SK-N-SH (cell line): Measurements from ENCODE around the gene TGFB2. TPM values are rescaled to one million over a fixed set of nuclear protein-coding genes. Genes with fewer than 3 reads are reported as not detected.

Source experiments
- CTCF ChIA-PET: fragments of 300-600, 350-600 bp; formaldehyde crosslinking; extraction: SDS; loops from one replicate; lab custom pipeline; 2021; lab: Yijun Ruan, JAX
- POLR2A ChIA-PET: fragments of 350-600 bp; sonication (Branson Sonifier 250); formaldehyde crosslinking; extraction: SDS; loops from one replicate; lab custom pipeline; 2020; ENCODE audit warnings: antibody characterized with exemption, inconsistent platforms; lab: Yijun Ruan, JAX
- DNase-seq: peaks from one replicate; pipeline ENCODE4 v3.0.0; 2012
- H2AFZ ChIP-seq: fragments of 200-600 bp; sonication (generic); 2 replicates; pipeline ENCODE4 v1.8.1; 2016; ENCODE audit warnings: antibody characterized with exemption, mild to moderate bottlenecking, low read depth
- H3F3A ChIP-seq: fragments of 200-600 bp; sonication (generic); replicated peaks from 2 replicates; pipeline ENCODE3; 2016; ENCODE audit warnings: antibody characterized with exemption, mild to moderate bottlenecking; ENCODE audit not compliant: insufficient read depth
- H3K27ac ChIP-seq, 2 experiments: fragments of 200-500 bp in 1 of 2; fragments of 200-600 bp in 1 of 2; sonication (Bioruptor generic) in 1 of 2; sonication (generic), shearing (Covaris generic) in 1 of 2; 2 replicates each; pipeline versions ENCODE4 v1.5.1 to v1.6.1; 2014 to 2016; ENCODE audit warnings: low read depth in 2 of 2, inconsistent platforms in 1 of 2, low read length in 1 of 2, mild to moderate bottlenecking in 1 of 2, mixed read lengths in 1 of 2
- H3K27me3 ChIP-seq: fragments of 200-600 bp; sonication (generic), shearing (Covaris generic); 2 replicates; pipeline ENCODE4 v1.6.1; 2016; ENCODE audit warnings: mixed run types; ENCODE audit not compliant: insufficient read depth
- H3K36me3 ChIP-seq, 2 experiments: fragments of 200-500 bp in 1 of 2; fragments of 200-600 bp in 1 of 2; sonication (Bioruptor generic) in 1 of 2; sonication (generic) in 1 of 2; replicated peaks in 1 of 2; 2 replicates each; pipeline versions ENCODE3 to v1.5.1; 2014 to 2016; ENCODE audit warnings: low read length in 1 of 2, mild to moderate bottlenecking in 1 of 2; ENCODE audit not compliant: insufficient read depth in 2 of 2, control insufficient read depth in 1 of 2
- H3K4me1 ChIP-seq, 2 experiments: fragments of 200-500 bp in 1 of 2; fragments of 200-600 bp in 1 of 2; sonication (Bioruptor generic) in 1 of 2; sonication (generic), shearing (Covaris generic) in 1 of 2; 2 replicates each; pipeline versions ENCODE4 v1.5.1 to v1.6.1; 2014 to 2016; ENCODE audit warnings: low read depth in 1 of 2, low read length in 1 of 2, mixed run types in 1 of 2; ENCODE audit not compliant: insufficient read depth in 2 of 2, control insufficient read depth in 1 of 2
- H3K4me2 ChIP-seq: fragments of 200-600 bp; sonication (generic), shearing (Covaris generic); 2 replicates; pipeline ENCODE4 v1.6.1; 2017; ENCODE audit warnings: mixed run types
- H3K4me3 ChIP-seq, 2 experiments: fragments of 200-500 bp in 1 of 2; fragments of 200-600 bp in 1 of 2; sonication (Bioruptor generic) in 1 of 2; sonication (generic), shearing (Covaris generic) in 1 of 2; 2 replicates each; pipeline versions ENCODE4 v1.5.1 to v1.8.1; 2014 to 2016; ENCODE audit warnings: low read depth in 2 of 2, inconsistent platforms in 1 of 2, low read length in 1 of 2, mild to moderate bottlenecking in 1 of 2, mixed read lengths in 1 of 2, moderate library complexity in 1 of 2
- H3K79me2 ChIP-seq: fragments of 200-600 bp; sonication (generic); 2 replicates; pipeline ENCODE4 v1.8.1; 2017; ENCODE audit warnings: mild to moderate bottlenecking; ENCODE audit not compliant: insufficient read depth
- H3K9ac ChIP-seq: fragments of 200-600 bp; sonication (generic); 2 replicates; pipeline ENCODE4 v1.6.1; 2017; ENCODE audit warnings: mixed run types
- H3K9me2 ChIP-seq: fragments of 200-600 bp; sonication (generic); 2 replicates; pipeline ENCODE4 v1.6.1; 2017; ENCODE audit warnings: mixed run types
- H3K9me3 ChIP-seq: fragments of 200-600 bp; sonication (generic); 2 replicates; pipeline ENCODE4 v1.6.1; 2017; ENCODE audit warnings: mixed run types, mild to moderate bottlenecking, moderate library complexity
- H4K20me1 ChIP-seq: fragments of 200-600 bp; sonication (generic); 2 replicates; pipeline ENCODE4 v1.6.1; 2017; ENCODE audit warnings: mild to moderate bottlenecking, mixed run types; ENCODE audit not compliant: insufficient read depth
- EP300 ChIP-seq, 2 experiments: IDR thresholded peaks; 2 replicates each; pipeline versions ENCODE4 v1.4.0 to v1.6.1; 2012; ENCODE audit warnings: borderline replicate concordance in 1 of 2, low read depth in 1 of 2, low read length in 1 of 2
- FOXJ3 ChIP-seq: sonication (generic); formaldehyde crosslinking; IDR thresholded peaks from 2 replicates; pipeline ENCODE4 v1.5.1; 2020; ENCODE audit warnings: mild to moderate bottlenecking, missing genetic modification reagents
- FOXM1 ChIP-seq: IDR thresholded peaks from 2 replicates; pipeline ENCODE4 v1.4.0; 2012; ENCODE audit warnings: low read depth, mild to moderate bottlenecking
- GABPA ChIP-seq: IDR thresholded peaks from 2 replicates; pipeline ENCODE4 v1.4.0; 2012; ENCODE audit warnings: low read depth, mild to moderate bottlenecking
- GATA2 ChIP-seq: sonication (generic); formaldehyde crosslinking; IDR thresholded peaks from 2 replicates; pipeline ENCODE4 v1.5.0; 2020; ENCODE audit warnings: mild to moderate bottlenecking, missing genetic modification reagents
- JUND ChIP-seq: IDR thresholded peaks from 2 replicates; pipeline ENCODE4 v1.4.0; 2012
- MEF2A ChIP-seq: IDR thresholded peaks from 2 replicates; pipeline ENCODE4 v1.4.0; 2012; ENCODE audit warnings: low read depth, borderline replicate concordance
- NFIC ChIP-seq: IDR thresholded peaks from 2 replicates; pipeline ENCODE4 v1.4.0; 2012; ENCODE audit warnings: borderline replicate concordance
- POLR2AphosphoS5 ChIP-seq: IDR thresholded peaks from 2 replicates; pipeline ENCODE4 v1.6.1; 2012; ENCODE audit warnings: low read depth, low read length
- RFX5 ChIP-seq: IDR thresholded peaks from 2 replicates; pipeline ENCODE4 v1.6.1; 2012; ENCODE audit warnings: mild to moderate bottlenecking, improper control_type of control experiment, low read length
- SIN3A ChIP-seq: IDR thresholded peaks from 2 replicates; pipeline ENCODE4 v1.6.1; 2012; ENCODE audit warnings: low read depth, mild to moderate bottlenecking, low read length, moderate library complexity, borderline replicate concordance
- SMC3 ChIP-seq: IDR thresholded peaks from 2 replicates; pipeline ENCODE4 v1.6.1; 2012; ENCODE audit warnings: low read depth, low read length, improper control_type of control experiment
- TAF1 ChIP-seq: IDR thresholded peaks from 2 replicates; pipeline ENCODE4 v1.6.1; 2012; ENCODE audit warnings: low read depth, mild to moderate bottlenecking, low read length, moderate library complexity, borderline replicate concordance
- TEAD4 ChIP-seq: IDR thresholded peaks from 2 replicates; pipeline ENCODE4 v1.4.0; 2012; ENCODE audit warnings: mild to moderate bottlenecking, borderline replicate concordance; ENCODE audit not compliant: insufficient read depth
- YY1 ChIP-seq: IDR thresholded peaks from 2 replicates; pipeline ENCODE4 v1.4.0; 2012; ENCODE audit warnings: low read depth, mild to moderate bottlenecking
- WGBS: methylation state at CpG from one replicate; pipeline ENCODE4 v1.1.6; 2017; ENCODE audit warnings: low lambda C conversion rate; 5-methylcytosine and 5-hydroxymethylcytosine counted together
- polyA plus RNA-seq, 3 experiments: library from polyadenylated mRNA; depleted of rRNA; stranded (reverse); fragments of >200 nt; gene quantifications; 2 replicates each; pipeline ENCODE4 v1.2.3, GENCODE V29; 2012
- TF ChIP-seq, protein P1 (sequence below): IDR thresholded peaks from 2 replicates; pipeline ENCODE4; 2012
- TF ChIP-seq, protein P2 (sequence below): fragments of 150-350 bp; IDR thresholded peaks from 2 replicates; pipeline ENCODE4 v1.6.1; 2017; ENCODE audit warnings: antibody characterized with exemption, low read length, low read depth, borderline replicate concordance
- TF ChIP-seq, protein P3 (sequence below): IDR thresholded peaks from 2 replicates; pipeline ENCODE4 v1.6.1; 2012; ENCODE audit warnings: mild to moderate bottlenecking, low read depth, low read length, moderate library complexity
- TF ChIP-seq, protein P4 (sequence below): IDR thresholded peaks from 2 replicates; pipeline ENCODE4 v1.4.0; 2012; ENCODE audit warnings: low read depth, borderline replicate concordance
- TF ChIP-seq, protein P5 (sequence below): IDR thresholded peaks from 2 replicates; pipeline ENCODE4 v1.4.0; 2012; ENCODE audit warnings: low read depth
- TF ChIP-seq, protein P6 (sequence below): IDR thresholded peaks from 2 replicates; pipeline ENCODE4 v1.4.0; 2012; ENCODE audit warnings: low read depth, borderline replicate concordance

TGFB2 gene
- polyA plus RNA-seq, 1 of the 3 experiments (the other 2 are of a cell fraction) = 2.4 TPM

DNA sequence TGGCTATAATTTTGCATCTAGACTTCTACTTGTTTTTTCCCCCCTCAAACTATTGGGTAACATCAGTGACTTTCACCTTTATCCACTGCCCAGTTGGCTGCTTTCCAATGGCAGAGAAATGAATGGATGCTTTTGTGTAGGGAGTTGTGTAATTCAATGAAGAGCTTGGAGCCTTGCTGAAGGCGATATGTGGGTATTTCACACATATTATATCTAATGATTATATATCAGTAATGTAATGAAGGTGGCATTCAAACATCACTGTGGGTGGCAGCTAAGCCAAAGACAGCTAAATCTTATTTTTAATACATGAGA, 81.2 kb downstream of the TGFB2 start:
- no peaks in the 10 kb centered on the region for H3K27me3 ChIP-seq
- no peaks in the 10 kb centered on the region for H3K9me3 ChIP-seq
- ChIA-PET CTCF (no interaction called here), POLR2A (no interaction called here)
- DNase-seq = no peak
- H3K4me2 ChIP-seq = no peak overlapping the region
- H3K9me2 ChIP-seq = no peaks in the 10 kb centered on the region
- H4K20me1 ChIP-seq = no peaks in the 10 kb centered on the region
- no peaks in the 10 kb centered on the region for H3K36me3 ChIP-seq
- peaks cover 7% of the 10 kb centered on the region for H3F3A ChIP-seq
- H3K4me1 ChIP-seq = peaks cover 0 to 5% of the 10 kb centered on the region in 2 experiments; a peak in 2 of 4 replicates
- no peak overlapping the region for H2AFZ ChIP-seq
- TF ChIP-seq POLR2AphosphoS5 (no peak), NFIC (peak; percentile 40)
- WGBS = 63% methylated on average over 1 of the region's 1 CpG
- H3K27ac ChIP-seq = no peak overlapping the region
- H3K79me2 ChIP-seq = no peaks in the 10 kb centered on the region
- H3K9ac ChIP-seq = no peak overlapping the region
- no peak overlapping the region for H3K4me3 ChIP-seq

DNA sequence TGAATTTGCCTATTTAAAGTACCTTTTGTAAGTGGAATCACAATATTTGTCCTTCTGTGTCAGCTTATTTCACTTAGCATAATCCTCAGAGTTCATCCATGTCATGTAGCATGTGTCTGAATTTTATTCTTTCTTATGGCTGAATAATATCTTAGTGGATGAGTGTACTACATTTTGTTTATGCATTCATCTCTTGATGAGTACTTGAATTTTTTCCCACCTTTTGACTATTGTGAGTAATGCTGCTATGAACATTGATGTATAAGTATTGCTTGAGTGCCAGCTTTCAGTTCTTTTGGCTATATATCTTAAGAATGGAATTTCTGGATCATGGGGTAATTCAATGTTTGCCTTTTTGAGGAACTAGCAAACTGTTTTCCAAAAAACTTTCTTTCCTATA, 84.2 kb downstream of the TGFB2 start:
- Histone ChIP-seq H3K9me2 (no peaks in the 10 kb centered on the region), H3K27me3 (no peaks in the 10 kb centered on the region), H2AFZ (no peak overlapping the region), H4K20me1 (no peaks in the 10 kb centered on the region), H3F3A (peaks cover 7% of the 10 kb centered on the region), H3K9ac (no peak overlapping the region), H3K9me3 (no peaks in the 10 kb centered on the region), H3K4me3 (no peak overlapping the region), H3K27ac (no peak overlapping the region), H3K4me2 (no peak overlapping the region), H3K36me3 (peaks cover 0 to 1% of the 10 kb centered on the region in 2 experiments), H3K79me2 (no peaks in the 10 kb centered on the region), H3K4me1 (peaks cover 0 to 12% of the 10 kb centered on the region in 2 experiments; a peak in 2 of 4 replicates)
- no peak for DNase-seq
- POLR2A ChIA-PET = no interaction called here
- TF ChIP-seq TAF1 = no peak
- TF ChIP-seq, protein P1, sequence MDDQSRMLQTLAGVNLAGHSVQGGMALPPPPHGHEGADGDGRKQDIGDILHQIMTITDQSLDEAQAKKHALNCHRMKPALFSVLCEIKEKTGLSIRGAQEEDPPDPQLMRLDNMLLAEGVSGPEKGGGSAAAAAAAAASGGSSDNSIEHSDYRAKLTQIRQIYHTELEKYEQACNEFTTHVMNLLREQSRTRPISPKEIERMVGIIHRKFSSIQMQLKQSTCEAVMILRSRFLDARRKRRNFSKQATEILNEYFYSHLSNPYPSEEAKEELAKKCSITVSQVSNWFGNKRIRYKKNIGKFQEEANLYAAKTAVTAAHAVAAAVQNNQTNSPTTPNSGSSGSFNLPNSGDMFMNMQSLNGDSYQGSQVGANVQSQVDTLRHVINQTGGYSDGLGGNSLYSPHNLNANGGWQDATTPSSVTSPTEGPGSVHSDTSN = no peak
- TF ChIP-seq YY1 = no peak
- TF ChIP-seq, protein P2, sequence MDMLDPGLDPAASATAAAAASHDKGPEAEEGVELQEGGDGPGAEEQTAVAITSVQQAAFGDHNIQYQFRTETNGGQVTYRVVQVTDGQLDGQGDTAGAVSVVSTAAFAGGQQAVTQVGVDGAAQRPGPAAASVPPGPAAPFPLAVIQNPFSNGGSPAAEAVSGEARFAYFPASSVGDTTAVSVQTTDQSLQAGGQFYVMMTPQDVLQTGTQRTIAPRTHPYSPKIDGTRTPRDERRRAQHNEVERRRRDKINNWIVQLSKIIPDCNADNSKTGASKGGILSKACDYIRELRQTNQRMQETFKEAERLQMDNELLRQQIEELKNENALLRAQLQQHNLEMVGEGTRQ = no peak
- no peak for TF ChIP-seq SMC3
- TF ChIP-seq MEF2A = no peak
- TF ChIP-seq, protein P3, sequence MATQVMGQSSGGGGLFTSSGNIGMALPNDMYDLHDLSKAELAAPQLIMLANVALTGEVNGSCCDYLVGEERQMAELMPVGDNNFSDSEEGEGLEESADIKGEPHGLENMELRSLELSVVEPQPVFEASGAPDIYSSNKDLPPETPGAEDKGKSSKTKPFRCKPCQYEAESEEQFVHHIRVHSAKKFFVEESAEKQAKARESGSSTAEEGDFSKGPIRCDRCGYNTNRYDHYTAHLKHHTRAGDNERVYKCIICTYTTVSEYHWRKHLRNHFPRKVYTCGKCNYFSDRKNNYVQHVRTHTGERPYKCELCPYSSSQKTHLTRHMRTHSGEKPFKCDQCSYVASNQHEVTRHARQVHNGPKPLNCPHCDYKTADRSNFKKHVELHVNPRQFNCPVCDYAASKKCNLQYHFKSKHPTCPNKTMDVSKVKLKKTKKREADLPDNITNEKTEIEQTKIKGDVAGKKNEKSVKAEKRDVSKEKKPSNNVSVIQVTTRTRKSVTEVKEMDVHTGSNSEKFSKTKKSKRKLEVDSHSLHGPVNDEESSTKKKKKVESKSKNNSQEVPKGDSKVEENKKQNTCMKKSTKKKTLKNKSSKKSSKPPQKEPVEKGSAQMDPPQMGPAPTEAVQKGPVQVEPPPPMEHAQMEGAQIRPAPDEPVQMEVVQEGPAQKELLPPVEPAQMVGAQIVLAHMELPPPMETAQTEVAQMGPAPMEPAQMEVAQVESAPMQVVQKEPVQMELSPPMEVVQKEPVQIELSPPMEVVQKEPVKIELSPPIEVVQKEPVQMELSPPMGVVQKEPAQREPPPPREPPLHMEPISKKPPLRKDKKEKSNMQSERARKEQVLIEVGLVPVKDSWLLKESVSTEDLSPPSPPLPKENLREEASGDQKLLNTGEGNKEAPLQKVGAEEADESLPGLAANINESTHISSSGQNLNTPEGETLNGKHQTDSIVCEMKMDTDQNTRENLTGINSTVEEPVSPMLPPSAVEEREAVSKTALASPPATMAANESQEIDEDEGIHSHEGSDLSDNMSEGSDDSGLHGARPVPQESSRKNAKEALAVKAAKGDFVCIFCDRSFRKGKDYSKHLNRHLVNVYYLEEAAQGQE = no peak
- no peak for TF ChIP-seq GATA2 (CRISPR knock-in tag)
- no peak for TF ChIP-seq NFIC
- no peak for TF ChIP-seq EP300 (IDR thresholded peaks at IDR 0.05; ENCODE audit: borderline replicate concordance in 1 of 2, low read depth in 1 of 2, low read length in 1 of 2)
- no peak for TF ChIP-seq JUND
- TF ChIP-seq, protein P4, sequence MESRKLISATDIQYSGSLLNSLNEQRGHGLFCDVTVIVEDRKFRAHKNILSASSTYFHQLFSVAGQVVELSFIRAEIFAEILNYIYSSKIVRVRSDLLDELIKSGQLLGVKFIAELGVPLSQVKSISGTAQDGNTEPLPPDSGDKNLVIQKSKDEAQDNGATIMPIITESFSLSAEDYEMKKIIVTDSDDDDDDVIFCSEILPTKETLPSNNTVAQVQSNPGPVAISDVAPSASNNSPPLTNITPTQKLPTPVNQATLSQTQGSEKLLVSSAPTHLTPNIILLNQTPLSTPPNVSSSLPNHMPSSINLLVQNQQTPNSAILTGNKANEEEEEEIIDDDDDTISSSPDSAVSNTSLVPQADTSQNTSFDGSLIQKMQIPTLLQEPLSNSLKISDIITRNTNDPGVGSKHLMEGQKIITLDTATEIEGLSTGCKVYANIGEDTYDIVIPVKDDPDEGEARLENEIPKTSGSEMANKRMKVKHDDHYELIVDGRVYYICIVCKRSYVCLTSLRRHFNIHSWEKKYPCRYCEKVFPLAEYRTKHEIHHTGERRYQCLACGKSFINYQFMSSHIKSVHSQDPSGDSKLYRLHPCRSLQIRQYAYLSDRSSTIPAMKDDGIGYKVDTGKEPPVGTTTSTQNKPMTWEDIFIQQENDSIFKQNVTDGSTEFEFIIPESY = no peak
- no peak for TF ChIP-seq TEAD4
- no peak for TF ChIP-seq GABPA
- TF ChIP-seq, protein P5, sequence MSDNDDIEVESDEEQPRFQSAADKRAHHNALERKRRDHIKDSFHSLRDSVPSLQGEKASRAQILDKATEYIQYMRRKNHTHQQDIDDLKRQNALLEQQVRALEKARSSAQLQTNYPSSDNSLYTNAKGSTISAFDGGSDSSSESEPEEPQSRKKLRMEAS = no peak
- TF ChIP-seq RFX5 = no peak
- TF ChIP-seq, protein P6, sequence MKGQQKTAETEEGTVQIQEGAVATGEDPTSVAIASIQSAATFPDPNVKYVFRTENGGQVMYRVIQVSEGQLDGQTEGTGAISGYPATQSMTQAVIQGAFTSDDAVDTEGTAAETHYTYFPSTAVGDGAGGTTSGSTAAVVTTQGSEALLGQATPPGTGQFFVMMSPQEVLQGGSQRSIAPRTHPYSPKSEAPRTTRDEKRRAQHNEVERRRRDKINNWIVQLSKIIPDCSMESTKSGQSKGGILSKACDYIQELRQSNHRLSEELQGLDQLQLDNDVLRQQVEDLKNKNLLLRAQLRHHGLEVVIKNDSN = no peak
- no peak for TF ChIP-seq FOXM1
- TF ChIP-seq FOXJ3 (CRISPR knock-in tag) = no peak
- no peak for TF ChIP-seq SIN3A
- CTCF ChIA-PET = no interaction called here
